BLaER1 (cell line): Measurements from ENCODE around the gene LRMDA.

Source experiments
- H3K27ac ChIP-seq: shearing (Covaris generic); formaldehyde crosslinking; 2 replicates; pipeline ENCODE4 v1.8.1; 2022
- H3K27me3 ChIP-seq: shearing (Covaris generic); formaldehyde crosslinking; 2 replicates; pipeline ENCODE4 v1.8.1; 2022
- H3K36me3 ChIP-seq: shearing (Covaris generic); formaldehyde crosslinking; 2 replicates; pipeline ENCODE4 v1.8.1; 2022
- H3K4me1 ChIP-seq: shearing (Covaris generic); formaldehyde crosslinking; 2 replicates; pipeline ENCODE4 v1.8.1; 2022
- H3K4me2 ChIP-seq: shearing (Covaris generic); formaldehyde crosslinking; 2 replicates; pipeline ENCODE4 v1.8.1; 2022
- H3K4me3 ChIP-seq: shearing (Covaris generic); formaldehyde crosslinking; 2 replicates; pipeline ENCODE4 v1.8.1; 2022
- H3K9ac ChIP-seq: shearing (Covaris generic); formaldehyde crosslinking; 2 replicates; pipeline ENCODE4 v1.8.1; 2022
- H3K9me3 ChIP-seq: shearing (Covaris generic); formaldehyde crosslinking; 2 replicates; pipeline ENCODE4 v1.8.1; 2022
- H4K20me1 ChIP-seq: shearing (Covaris generic); formaldehyde crosslinking; 2 replicates; pipeline ENCODE4 v1.8.1; 2022
- Cebpa-rat ChIP-seq: shearing (Covaris generic); IDR thresholded peaks from 2 replicates; pipeline ENCODE4 v1.8.1; 2022

The LRMDA gene

GRCh38 chr10:76206797-76207352 is 775.5 kb downstream of the LRMDA start:
- Histone ChIP-seq H3K9me3 (no peaks in the 10 kb centered on the region), H3K4me2 (no peak overlapping the region), H3K27ac (no peak overlapping the region), H4K20me1 (no peaks in the 10 kb centered on the region), H3K4me3 (no peak overlapping the region), H3K27me3 (no peaks in the 10 kb centered on the region), H3K36me3 (no peaks in the 10 kb centered on the region), H3K4me1 (no peaks in the 10 kb centered on the region), H3K9ac (no peak overlapping the region)
- no peak for TF ChIP-seq Cebpa-rat

GRCh38 chr10:76209135-76209534 is 777.7 kb downstream of the LRMDA start:
- no peak for TF ChIP-seq Cebpa-rat
- Histone ChIP-seq H3K4me2 (no peak overlapping the region), H3K9ac (no peak overlapping the region), H3K27me3 (no peaks in the 10 kb centered on the region), H3K36me3 (no peaks in the 10 kb centered on the region), H3K9me3 (no peaks in the 10 kb centered on the region), H3K4me3 (no peak overlapping the region), H4K20me1 (no peaks in the 10 kb centered on the region), H3K27ac (no peak overlapping the region), H3K4me1 (no peaks in the 10 kb centered on the region)

- Histone ChIP-seq H4K20me1 (no peaks in the 10 kb centered on the region), H3K36me3 (no peaks in the 10 kb centered on the region), H3K27ac (no peak overlapping the region), H3K9ac (no peak overlapping the region), H3K9me3 (no peaks in the 10 kb centered on the region), H3K27me3 (no peaks in the 10 kb centered on the region), H3K4me3 (no peak overlapping the region), H3K4me1 (no peaks in the 10 kb centered on the region), H3K4me2 (no peak overlapping the region)
- no peak for TF ChIP-seq Cebpa-rat
Observed at GRCh38 chr10:76210211-76210610, 778.8 kb downstream of the LRMDA start.

- TF ChIP-seq Cebpa-rat, result no peak
- H3K4me1 ChIP-seq, result no peaks in the 10 kb centered on the region
- H3K27me3 ChIP-seq, result no peaks in the 10 kb centered on the region
Observed at GRCh38 chr10:76211691-76212090, 780.3 kb downstream of the LRMDA start.

GRCh38 chr10:76213876-76214275 is 782.5 kb downstream of the LRMDA start:
- Histone ChIP-seq H3K4me3 (no peak overlapping the region), H3K9ac (no peak overlapping the region), H3K4me2 (no peak overlapping the region), H3K4me1 (no peaks in the 10 kb centered on the region), H3K27me3 (no peaks in the 10 kb centered on the region), H3K27ac (no peak overlapping the region), H3K36me3 (no peaks in the 10 kb centered on the region), H4K20me1 (no peaks in the 10 kb centered on the region), H3K9me3 (no peaks in the 10 kb centered on the region)
- TF ChIP-seq Cebpa-rat, result no peak

More at GRCh38 chr10:76211691-76212090, 780.3 kb downstream of the LRMDA start:
- no peaks in the 10 kb centered on the region for H3K9me3 ChIP-seq
- no peaks in the 10 kb centered on the region for H4K20me1 ChIP-seq
- H3K4me2 ChIP-seq, result no peak overlapping the region
- no peak overlapping the region for H3K9ac ChIP-seq
- no peaks in the 10 kb centered on the region for H3K36me3 ChIP-seq
- no peak overlapping the region for H3K27ac ChIP-seq
- no peak overlapping the region for H3K4me3 ChIP-seq

GRCh38 chr10:76218035-76218434 is 786.6 kb downstream of the LRMDA start:
- H3K36me3 ChIP-seq, result no peaks in the 10 kb centered on the region
- H3K4me3 ChIP-seq, result no peak overlapping the region
- no peak overlapping the region for H3K4me2 ChIP-seq
- H4K20me1 ChIP-seq, result no peaks in the 10 kb centered on the region
- H3K9ac ChIP-seq, result no peak overlapping the region
- H3K9me3 ChIP-seq, result no peaks in the 10 kb centered on the region
- H3K4me1 ChIP-seq, result no peaks in the 10 kb centered on the region
- no peak overlapping the region for H3K27ac ChIP-seq
- TF ChIP-seq Cebpa-rat, result no peak
- H3K27me3 ChIP-seq, result no peaks in the 10 kb centered on the region

- H3K9ac ChIP-seq, result no peak overlapping the region
- no peak for TF ChIP-seq Cebpa-rat
- H3K4me3 ChIP-seq, result no peak overlapping the region
- no peak overlapping the region for H3K27ac ChIP-seq
- no peak overlapping the region for H3K4me2 ChIP-seq
- H3K36me3 ChIP-seq, result no peaks in the 10 kb centered on the region
- H4K20me1 ChIP-seq, result no peaks in the 10 kb centered on the region
- H3K4me1 ChIP-seq, result no peaks in the 10 kb centered on the region
- H3K27me3 ChIP-seq, result no peaks in the 10 kb centered on the region; the same call in 1 of the 2 replicates
- H3K9me3 ChIP-seq, result no peaks in the 10 kb centered on the region
Observed at GRCh38 chr10:76229341-76229740, 797.9 kb downstream of the LRMDA start.

- Histone ChIP-seq H3K9ac (no peak overlapping the region), H3K27ac (no peak overlapping the region), H3K27me3 (no peaks in the 10 kb centered on the region; the same call in 1 of the 2 replicates), H3K9me3 (no peaks in the 10 kb centered on the region), H3K4me2 (no peak overlapping the region), H3K36me3 (no peaks in the 10 kb centered on the region), H3K4me3 (no peak overlapping the region), H4K20me1 (no peaks in the 10 kb centered on the region), H3K4me1 (no peaks in the 10 kb centered on the region)
- no peak for TF ChIP-seq Cebpa-rat
Observed at GRCh38 chr10:76230921-76231285, 799.5 kb downstream of the LRMDA start.

GRCh38 chr10:76231286-76231934 is 800.0 kb downstream of the LRMDA start:
- Histone ChIP-seq H3K9me3 (no peaks in the 10 kb centered on the region), H3K4me2 (no peak overlapping the region), H3K4me1 (no peaks in the 10 kb centered on the region), H4K20me1 (no peaks in the 10 kb centered on the region), H3K36me3 (no peaks in the 10 kb centered on the region), H3K4me3 (no peak overlapping the region), H3K27ac (no peak overlapping the region), H3K9ac (no peak overlapping the region), H3K27me3 (no peaks in the 10 kb centered on the region; the same call in 1 of the 2 replicates)
- no peak for TF ChIP-seq Cebpa-rat

- Histone ChIP-seq H3K4me3 (no peak overlapping the region), H4K20me1 (no peaks in the 10 kb centered on the region), H3K4me2 (no peak overlapping the region), H3K9me3 (no peaks in the 10 kb centered on the region), H3K27me3 (no peaks in the 10 kb centered on the region; the same call in 1 of the 2 replicates), H3K4me1 (no peaks in the 10 kb centered on the region), H3K9ac (no peak overlapping the region), H3K36me3 (no peaks in the 10 kb centered on the region), H3K27ac (no peak overlapping the region)
- TF ChIP-seq Cebpa-rat, result no peak
Observed at GRCh38 chr10:76234499-76235226, 803.2 kb downstream of the LRMDA start.
